WTC11 (cell line): Measurements from ENCODE around the gene SYT17. TPM values are rescaled to one million over a fixed set of nuclear protein-coding genes. Genes with fewer than 3 reads are reported as not detected.

Experiments used
- ATAC-seq: fragments of 200-7000 bp; cut with Tn5 transposase; 2 replicates; pipeline ENCODE4 v1.10.0; 2021; ENCODE audit warnings: mild to moderate bottlenecking, moderate library complexity
- CTCF ChIA-PET: fragments of 300-600 bp; sonication (Branson Sonifier 250); formaldehyde crosslinking; loops from one replicate; lab custom pipeline; 2021; ENCODE audit warnings: antibody characterized with exemption; lab: Charles Lee
- POLR2A ChIA-PET: fragments of 350-600 bp; sonication (Branson Sonifier 250); formaldehyde crosslinking; loops from one replicate; lab custom pipeline; 2021; ENCODE audit warnings: antibody characterized with exemption; lab: Charles Lee
- DNase-seq: peaks from one replicate; pipeline ENCODE4 v3.0.0; 2021; ENCODE audit warnings: low spot score
- H3K27ac Mint-ChIP-seq: 2 replicates; pipeline ENCODE4 v1.8.0; 2021; ENCODE audit warnings: mixed read lengths
- H3K27me3 Mint-ChIP-seq: 2 replicates; pipeline ENCODE4 v1.8.0; 2021; ENCODE audit warnings: low read depth, mild to moderate bottlenecking, moderate library complexity, mixed read lengths
- H3K36me3 Mint-ChIP-seq: 2 replicates; pipeline ENCODE4 v1.8.0; 2021; ENCODE audit warnings: mixed read lengths
- H3K4me1 Mint-ChIP-seq: 2 replicates; pipeline ENCODE4 v1.8.0; 2022; ENCODE audit warnings: mixed read lengths
- H3K4me3 Mint-ChIP-seq: 2 replicates; pipeline ENCODE4 v1.8.0; 2021; ENCODE audit warnings: mild to moderate bottlenecking, moderate library complexity, mixed read lengths
- H3K9me3 Mint-ChIP-seq: 2 replicates; pipeline ENCODE4 v1.8.0; 2021; ENCODE audit warnings: mixed read lengths
- ATF2 ChIP-seq: sonication (generic); formaldehyde crosslinking; IDR thresholded peaks from 2 replicates; pipeline ENCODE4 v1.8.1; 2022; ENCODE audit warnings: low read depth, missing genetic modification reagents, borderline replicate concordance
- ATF3 ChIP-seq: sonication (generic); formaldehyde crosslinking; conservative IDR thresholded peaks from 2 replicates; pipeline ENCODE4 v1.8.1; 2022; ENCODE audit warnings: mild to moderate bottlenecking, missing genetic modification reagents
- CREB1 ChIP-seq: sonication (generic); formaldehyde crosslinking; IDR thresholded peaks from 2 replicates; pipeline ENCODE4 v1.8.0; 2023; ENCODE audit warnings: mild to moderate bottlenecking, missing genetic modification reagents
- FOXP4 ChIP-seq: sonication (generic); formaldehyde crosslinking; IDR thresholded peaks from 2 replicates; pipeline ENCODE4 v1.8.0; 2022; ENCODE audit warnings: mild to moderate bottlenecking, missing genetic modification reagents
- GABPB1 ChIP-seq: sonication (generic); formaldehyde crosslinking; IDR thresholded peaks from 2 replicates; pipeline ENCODE4 v1.8.1; 2023; ENCODE audit warnings: mild to moderate bottlenecking, missing genetic modification reagents
- IRF2 ChIP-seq: sonication (generic); formaldehyde crosslinking; IDR thresholded peaks from 2 replicates; pipeline ENCODE4 v1.8.0; 2022; ENCODE audit warnings: low read depth, missing genetic modification reagents, borderline replicate concordance
- RELA ChIP-seq: sonication (generic); formaldehyde crosslinking; IDR thresholded peaks from 2 replicates; pipeline ENCODE4 v1.8.1; 2022; ENCODE audit warnings: missing genetic modification reagents, mild to moderate bottlenecking, borderline replicate concordance
- TEAD4 ChIP-seq: sonication (generic); formaldehyde crosslinking; IDR thresholded peaks from 2 replicates; pipeline ENCODE4 v1.8.0; 2022; ENCODE audit warnings: mild to moderate bottlenecking, missing genetic modification reagents
- USF1 ChIP-seq: sonication (generic); formaldehyde crosslinking; IDR thresholded peaks from 2 replicates; pipeline ENCODE4 v1.8.0; 2022; ENCODE audit warnings: mild to moderate bottlenecking, missing genetic modification reagents
- ZBTB21 ChIP-seq: sonication (generic); formaldehyde crosslinking; IDR thresholded peaks from 2 replicates; pipeline ENCODE4 v1.8.1; 2023; ENCODE audit warnings: mild to moderate bottlenecking, missing genetic modification reagents, borderline replicate concordance
- ZNF423 ChIP-seq: fragments of 250-450 bp; sonication (Bioruptor Pico); IDR thresholded peaks from 2 replicates; pipeline ENCODE4 v2.1.2; 2022; ENCODE audit warnings: mild to moderate bottlenecking, moderate library complexity
- ZNF532 ChIP-seq: fragments of 250-450 bp; sonication (Bioruptor Pico); IDR thresholded peaks from 2 replicates; pipeline ENCODE4 v1.9.0; 2021; ENCODE audit warnings: mild to moderate bottlenecking, borderline replicate concordance
- ZNF671 ChIP-seq: fragments of 250-450 bp; sonication (Bioruptor Pico); IDR thresholded peaks from 2 replicates; pipeline ENCODE4 v1.8.0; 2021; ENCODE audit warnings: mild to moderate bottlenecking
- ZSCAN18 ChIP-seq: fragments of 250-450 bp; sonication (Bioruptor Pico); IDR thresholded peaks from 2 replicates; pipeline ENCODE4 v2.1.2; 2022; ENCODE audit warnings: mild to moderate bottlenecking, moderate library complexity
- total RNA-seq: library from RNA; stranded (reverse); gene quantifications from 3 replicates; pipeline ENCODE4 v1.2.3, GENCODE V29; 2021

SYT17 gene
- total RNA-seq, 1 experiment from 2014 or later = 5.5 TPM

GRCh38 chr16:19132255-19132654 is 35.8 kb upstream of the SYT17 start (continued):
- no peak for TF ChIP-seq ZNF532
- TF ChIP-seq USF1 (CRISPR knock-in tag) = no peak
- no peak for TF ChIP-seq ZNF423 (CRISPR knock-in tag)
- TF ChIP-seq ATF3 = no peak
- TF ChIP-seq ZBTB21 = no peak
- no peak for TF ChIP-seq CREB1 (CRISPR knock-in tag)
- TF ChIP-seq FOXP4 (CRISPR knock-in tag) = no peak

- CTCF ChIA-PET = interaction anchor here (0.9 kb wide), 1 partner anchor 38 kb away, joined by 3 read pairs; no protein-coding TSS in a partner anchor
Observed at GRCh38 chr16:19132898-19133297, 35.1 kb upstream of the SYT17 start.

More at GRCh38 chr16:19132898-19133297, 35.1 kb upstream of the SYT17 start:
- Mint-ChIP-seq H3K27ac (no peak overlapping the region), H3K27me3 (no peaks in the 10 kb centered on the region), H3K4me1 (peaks cover 50% of the 10 kb centered on the region), H3K9me3 (no peaks in the 10 kb centered on the region), H3K36me3 (no peaks in the 10 kb centered on the region), H3K4me3 (no peak overlapping the region)
- ATAC-seq (no peak), DNase-seq (no peak)
- TF ChIP-seq ZNF671 (CRISPR knock-in tag) (no peak), IRF2 (no peak), TEAD4 (CRISPR knock-in tag) (no peak), ZSCAN18 (CRISPR knock-in tag) (no peak), RELA (CRISPR knock-in tag) (no peak), GABPB1 (no peak), ZNF423 (CRISPR knock-in tag) (no peak), ATF2 (CRISPR knock-in tag) (no peak)
- POLR2A ChIA-PET = no interaction called here
